NK-92 (cell line): Measurements from ENCODE around the gene MOGAT3.

Experiments used
- DNase-seq: peaks from one replicate; lab custom pipeline; 2025; ENCODE audit not compliant: unreplicated experiment; lab: John Stamatoyannopoulos, UW

Gene MOGAT3

GRCh38 chr7:101172854-101173751 lies 27.7 kb downstream of the MOGAT3 start:
- DNase-seq: no peak

- no peak for DNase-seq
These were observed 28.6 kb downstream of the MOGAT3 start for GRCh38 chr7:101172005-101172853.

DNA sequence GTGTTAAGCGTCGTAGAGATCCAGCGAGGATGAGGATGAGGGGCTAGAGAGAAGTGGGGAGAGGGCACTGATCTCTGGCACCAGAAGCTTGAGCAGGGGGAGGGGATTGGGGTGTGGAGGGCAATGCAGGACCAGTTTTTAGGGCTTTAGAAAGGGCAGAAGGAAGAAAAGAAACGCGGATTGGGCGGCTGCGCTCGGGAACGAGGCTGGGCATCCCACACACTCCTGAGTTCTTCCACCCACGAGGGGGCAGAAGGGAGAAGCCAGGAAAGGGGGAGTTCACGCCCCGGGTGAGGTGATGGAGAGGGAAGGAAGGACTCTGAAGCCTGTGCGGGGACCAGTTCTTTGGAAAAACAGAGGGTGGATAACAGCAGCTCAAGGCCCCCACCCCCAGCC lies 29.4 kb downstream of the MOGAT3 start:
- DNase-seq: no peak

- DNase-seq: no peak
These were observed 30.0 kb downstream of the MOGAT3 start for GRCh38 chr7:101170617-101171441.

DNA sequence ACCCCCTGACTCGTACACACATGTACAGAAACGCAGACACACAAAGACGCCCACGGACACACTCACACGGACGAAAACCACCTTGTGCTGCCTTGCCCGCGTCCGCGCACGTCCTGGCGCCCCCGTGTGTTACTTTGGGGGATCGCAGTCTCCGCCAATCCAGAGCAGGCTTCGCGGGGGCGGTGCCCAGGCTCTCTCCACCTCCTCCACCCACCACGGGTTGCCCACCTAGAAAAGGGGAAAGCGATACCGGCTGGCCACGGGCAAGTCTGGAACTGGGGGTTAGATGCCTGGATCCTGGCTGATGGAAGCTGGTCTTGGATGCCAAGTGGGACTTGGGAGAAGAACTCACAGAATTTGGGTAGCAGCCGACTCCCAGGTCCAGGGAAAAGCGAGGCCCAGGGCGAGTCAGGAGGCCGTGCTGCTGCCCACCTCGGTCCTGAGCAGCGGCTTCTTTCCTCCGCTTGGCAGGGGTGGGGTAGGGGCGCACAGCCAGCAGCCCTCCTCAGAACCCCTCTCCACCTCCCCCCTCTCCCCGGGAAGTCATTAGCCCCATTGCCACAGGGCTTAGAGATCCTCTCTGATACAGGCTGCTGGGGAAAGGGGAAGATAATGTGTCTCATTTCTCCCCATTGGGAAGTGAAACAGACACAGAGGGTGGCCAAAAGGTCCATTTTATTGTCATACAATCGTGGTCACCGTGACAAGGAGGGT lies 30.8 kb downstream of the MOGAT3 start:
- no peak for DNase-seq

- DNase-seq: no peak
These were observed 31.6 kb downstream of the MOGAT3 start for GRCh38 chr7:101169110-101169837.

DNA sequence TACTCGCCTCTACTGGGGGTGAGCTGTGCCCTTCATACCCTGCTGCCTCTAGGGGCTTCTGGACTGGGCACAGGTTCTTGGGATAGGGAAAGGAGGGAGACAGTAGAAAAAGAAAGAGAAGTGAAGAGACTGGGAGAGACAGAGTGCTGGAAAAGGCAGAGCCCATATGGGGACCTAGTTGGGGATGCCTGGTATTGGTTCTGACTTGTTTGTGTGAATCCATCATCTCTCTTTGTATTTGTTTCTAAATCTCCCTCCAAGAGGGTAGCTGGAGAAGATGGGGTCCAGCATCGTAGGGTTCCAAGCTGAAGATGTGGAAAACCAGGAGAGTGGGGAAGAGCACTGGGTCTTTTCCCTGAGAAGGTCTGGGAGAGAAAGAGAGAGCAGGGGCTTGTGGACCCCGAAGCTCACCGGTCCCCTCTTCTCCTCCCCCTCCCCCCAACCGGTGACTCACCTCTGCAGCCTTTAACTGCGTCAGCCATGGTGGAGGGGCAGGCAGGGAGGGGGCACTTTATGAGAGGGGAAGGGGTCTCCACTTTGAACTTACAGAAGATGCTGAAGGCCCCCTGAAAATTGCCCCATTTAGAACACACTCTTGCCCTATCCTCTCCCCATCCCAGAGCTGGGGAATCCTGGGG lies 32.3 kb downstream of the MOGAT3 start:
- DNase-seq: no peak

DNA sequence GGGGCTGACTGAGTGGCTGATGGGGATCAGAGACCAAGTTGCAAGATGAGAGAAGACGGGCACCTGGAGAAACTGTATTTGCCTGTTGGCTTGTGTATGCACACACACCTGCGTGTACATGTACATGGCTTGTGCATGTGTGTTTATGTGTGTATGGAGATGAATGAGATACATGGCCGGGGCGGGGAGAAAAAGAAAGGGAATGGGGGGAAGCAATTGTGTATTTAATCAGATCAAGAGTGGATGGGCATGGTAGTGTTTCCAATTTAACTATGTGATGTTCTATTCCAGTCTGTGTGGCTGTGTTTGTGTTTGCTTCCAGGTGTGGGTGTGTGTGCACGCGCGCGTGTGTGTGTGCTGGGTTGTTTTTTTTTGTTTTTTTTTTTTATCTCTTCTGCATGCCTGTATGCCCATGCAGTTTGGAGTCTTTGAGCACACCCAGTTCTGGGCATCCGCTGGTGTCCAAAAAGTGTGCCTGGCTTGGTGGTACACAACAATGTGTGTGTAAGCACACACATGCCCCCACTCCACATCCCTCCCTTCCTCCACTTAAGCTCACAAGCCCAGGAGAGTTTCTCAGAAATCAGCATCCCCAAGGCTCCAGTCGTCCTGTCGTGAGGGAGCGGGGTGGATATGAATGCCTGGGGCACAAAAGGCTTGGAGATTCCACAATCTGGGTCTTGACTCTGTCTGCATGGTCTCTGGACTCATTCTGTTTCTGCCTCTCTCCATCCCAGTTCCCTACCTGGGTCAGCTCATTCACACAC lies 33.0 kb downstream of the MOGAT3 start:
- DNase-seq: no peak

- DNase-seq: no peak
These were observed 33.8 kb downstream of the MOGAT3 start for GRCh38 chr7:101166909-101167644.

- DNase-seq: no peak
These were observed 34.3 kb downstream of the MOGAT3 start for GRCh38 chr7:101166648-101166908.

DNA sequence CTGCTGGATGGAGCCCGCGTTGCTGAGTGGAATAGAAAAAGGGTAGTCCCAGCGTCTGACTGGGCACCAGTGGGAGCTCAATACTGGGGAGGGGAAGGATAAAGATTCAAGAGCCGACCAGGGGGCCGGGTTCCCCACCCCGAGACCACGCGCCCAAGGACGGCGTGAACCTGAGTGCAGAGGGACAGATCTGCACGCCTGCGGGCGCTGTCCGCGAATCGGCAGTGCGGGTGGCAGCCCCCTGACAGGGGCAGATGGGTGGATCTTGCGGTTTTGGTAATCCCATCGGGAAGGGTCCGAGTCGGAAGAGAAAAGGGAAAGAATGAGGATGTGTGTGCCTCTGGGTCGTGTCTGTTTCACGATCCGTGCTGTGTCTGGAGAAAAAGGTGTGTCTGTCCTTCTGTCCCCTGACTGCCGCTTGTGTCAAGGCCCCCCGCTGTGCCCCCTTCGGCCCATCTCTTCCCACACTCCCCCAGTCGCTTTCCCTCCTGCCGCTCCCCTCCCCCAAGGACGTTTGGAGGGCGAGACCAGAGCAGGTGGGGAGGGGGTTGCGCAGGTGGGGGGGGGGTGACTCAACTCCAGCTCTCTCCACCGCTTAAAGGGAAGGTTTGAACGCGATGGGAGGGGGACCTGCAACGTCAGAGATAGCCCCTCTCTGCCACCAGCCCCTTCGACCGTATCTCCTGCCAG lies 34.7 kb downstream of the MOGAT3 start:
- no peak for DNase-seq

DNA sequence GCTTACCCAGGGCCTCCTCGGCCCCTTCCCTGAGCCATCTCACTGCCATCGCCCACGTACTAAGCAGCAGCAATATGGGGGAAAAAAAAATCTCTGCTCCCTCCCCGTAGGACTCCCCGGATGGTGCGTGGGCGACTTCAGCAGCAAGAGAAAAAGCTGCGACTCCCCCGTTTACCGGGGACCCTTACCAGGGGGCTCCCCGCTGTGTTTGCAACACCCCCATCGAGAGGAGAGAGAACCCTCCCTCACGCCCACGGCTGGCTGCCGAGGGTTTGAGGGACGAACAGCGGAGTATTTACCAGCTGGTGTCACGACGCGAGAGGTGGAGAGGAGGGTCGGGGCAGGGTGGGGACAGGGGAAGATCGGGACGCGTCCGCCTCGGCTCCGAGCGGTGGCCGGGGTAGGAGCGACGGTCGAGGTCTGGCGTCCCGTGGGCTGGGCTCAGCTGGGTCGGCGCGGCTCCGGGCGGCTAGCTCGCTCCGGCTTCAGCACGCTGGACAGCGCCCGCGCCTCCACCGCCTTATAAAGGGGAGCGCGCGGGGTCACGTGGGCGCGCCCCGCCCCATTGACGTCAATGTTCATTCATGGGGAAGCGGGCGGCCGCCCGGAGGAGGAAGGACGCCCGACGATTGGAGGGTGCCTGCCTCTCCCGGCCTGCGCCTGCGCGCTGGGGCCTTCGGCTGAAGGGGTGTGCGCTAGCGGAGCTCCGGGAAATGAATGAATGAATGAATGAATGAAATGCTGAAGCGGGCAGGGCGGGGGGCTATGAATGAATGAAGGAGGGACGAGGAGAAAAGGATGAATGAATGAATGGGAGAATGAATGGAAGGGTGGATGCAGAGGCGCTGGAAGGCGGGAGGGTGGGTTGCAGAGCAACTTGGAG lies 35.5 kb downstream of the MOGAT3 start, which contains the start of gene VGF:
Gene VGF (minus strand): TSS at position 495 of the 883 bp plus-strand sequence. CDS start 726 bp downstream, outside the sequence.
- DNase-seq: peak; percentile 17

- no peak for DNase-seq
These were observed 36.6 kb downstream of the MOGAT3 start for GRCh38 chr7:101164071-101164840.

- no peak for DNase-seq
These were observed 37.4 kb downstream of the MOGAT3 start for GRCh38 chr7:101163279-101164070.
